HCT116 (cell line): ENCODE results near the gene GRIP1. TPM values are rescaled to one million over a fixed set of nuclear protein-coding genes. Genes with fewer than 3 reads are reported as not detected.

ENCODE experiments used
- ATAC-seq: fragments of 200-7000 bp; cut with Tn5 transposase; 2 replicates; pipeline ENCODE4 v1.9.1; 2020; ENCODE audit warnings: mild to moderate bottlenecking, moderate library complexity
- BruUV-seq: library from RNA; stranded (reverse); fragments of 400-500 nt; replicated peaks from 2 replicates; lab custom pipeline; 2021; lab: Mats Ljungman, UMichigan
- CTCF ChIA-PET: fragments of 300-600 bp; sonication (Branson Sonifier 250); formaldehyde crosslinking; loops from one replicate; lab custom pipeline; 2021; ENCODE audit warnings: antibody characterized with exemption; lab: Charles Lee
- POLR2A ChIA-PET: fragments of 300-600, 350-600 bp; sonication (Branson Sonifier 250); formaldehyde crosslinking; loops from one replicate; lab custom pipeline; 2021; ENCODE audit warnings: antibody characterized with exemption; lab: Charles Lee
- RAD21 ChIA-PET, 2 experiments: fragments of 300-600 bp; sonication (Branson Sonifier 250); formaldehyde crosslinking; loops; one replicate each; lab custom pipeline; 2023; ENCODE audit warnings: low total read pairs in 2 of 2; ENCODE audit not compliant: uncharacterized antibody in 2 of 2, unreplicated experiment in 2 of 2, low non-redundant PET in 1 of 2; lab: Charles Lee
- DNase-seq: peaks from one replicate; pipeline ENCODE4 v3.0.0-alpha.2; 2010; ENCODE audit warnings: low read depth, low spot score
- H2AFZ ChIP-seq: fragments of 200-600 bp; shearing (Covaris generic), sonication (generic); 2 replicates; pipeline ENCODE4 v1.6.1; 2017; ENCODE audit warnings: low read depth, mixed run types, mixed read lengths, antibody characterized with exemption, low read length; ENCODE audit not compliant: poor library complexity, severe bottlenecking
- H3K27ac ChIP-seq: 2 replicates; pipeline ENCODE4 v1.5.1; 2012; ENCODE audit warnings: low read depth, low read length
- H3K27me3 ChIP-seq: fragments of 200-600 bp; sonication (generic); 2 replicates; pipeline ENCODE4 v1.6.1; 2016; ENCODE audit warnings: mixed run types, low read length, mixed read lengths; ENCODE audit not compliant: insufficient read depth
- H3K36me3 ChIP-seq, 2 experiments: fragments of 200-500 bp in 1 of 2; fragments of 200-600 bp in 1 of 2; sonication (Bioruptor generic) in 1 of 2; sonication (generic) in 1 of 2; 2 replicates each; pipeline versions ENCODE4 v1.5.1 to v1.6.1; 2014 to 2016; ENCODE audit warnings: low read length in 2 of 2, inconsistent platforms in 1 of 2, mixed read lengths in 1 of 2, mixed run types in 1 of 2; ENCODE audit not compliant: insufficient read depth in 2 of 2, control insufficient read depth in 1 of 2
- H3K4me1 ChIP-seq, 2 experiments: fragments of 200-600 bp in 1 of 2; sonication (generic) in 1 of 2; 2 replicates each; pipeline versions ENCODE4 v1.5.1 to v1.6.1; 2012 to 2017; ENCODE audit warnings: low read length in 2 of 2, inconsistent platforms in 1 of 2, mild to moderate bottlenecking in 1 of 2, mixed read lengths in 1 of 2, mixed run types in 1 of 2, moderate library complexity in 1 of 2; ENCODE audit not compliant: insufficient read depth in 2 of 2, control insufficient read depth in 1 of 2
- H3K4me2 ChIP-seq: fragments of 200-600 bp; sonication (generic); 2 replicates; pipeline ENCODE4 v1.6.1; 2017; ENCODE audit warnings: mixed run types, low read length, mixed read lengths
- H3K4me3 ChIP-seq, 2 experiments: fragments of 200-600 bp in 1 of 2; sonication (generic) in 1 of 2; replicated peaks in 1 of 2; 2 replicates each; pipeline ENCODE4 v1.5.1; 2011 to 2016; ENCODE audit warnings: low read length in 2 of 2, control low read depth in 1 of 2, low read depth in 1 of 2, mild to moderate bottlenecking in 1 of 2, mixed read lengths in 1 of 2, mixed run types in 1 of 2
- H3K79me2 ChIP-seq: fragments of 200-600 bp; sonication (generic); 2 replicates; pipeline ENCODE4 v1.6.1; 2017; ENCODE audit warnings: mild to moderate bottlenecking, mixed run types, low read length, moderate library complexity, mixed read lengths; ENCODE audit not compliant: insufficient read depth
- H3K9ac ChIP-seq: fragments of 200-600 bp; sonication (generic); 2 replicates; pipeline ENCODE4 v1.6.1; 2016; ENCODE audit warnings: low read length, mixed read lengths
- H3K9me2 ChIP-seq: fragments of 200-600 bp; sonication (generic), shearing (Covaris generic); 2 replicates; pipeline ENCODE4 v1.6.1; 2017; ENCODE audit warnings: mixed run types, mild to moderate bottlenecking, moderate library complexity; ENCODE audit not compliant: insufficient read depth
- H3K9me3 ChIP-seq, 2 experiments: fragments of 200-500 bp in 1 of 2; fragments of 200-600 bp in 1 of 2; sonication (Bioruptor generic) in 1 of 2; sonication (generic) in 1 of 2; 2 replicates each; pipeline ENCODE4 v1.6.1; 2014 to 2017; ENCODE audit warnings: low read length in 2 of 2, mixed read lengths in 2 of 2, inconsistent platforms in 1 of 2, low read depth in 1 of 2, mild to moderate bottlenecking in 1 of 2, mixed run types in 1 of 2, moderate library complexity in 1 of 2; ENCODE audit not compliant: control insufficient read depth in 1 of 2, insufficient read depth in 1 of 2
- H4K20me1 ChIP-seq: fragments of 200-600 bp; sonication (generic), shearing (Covaris generic); 2 replicates; pipeline ENCODE4 v1.6.1; 2017; ENCODE audit warnings: mixed run types, mild to moderate bottlenecking, moderate library complexity; ENCODE audit not compliant: insufficient read depth
- CEBPB ChIP-seq: IDR thresholded peaks from 2 replicates; pipeline ENCODE4 v1.6.1; 2012; ENCODE audit warnings: low read depth
- CTCF ChIP-seq, 3 experiments: fragments of 200-600 bp in 1 of 3; sonication (generic) in 1 of 3; IDR thresholded peaks in 2 of 3; conservative IDR thresholded peaks in 1 of 3; 2 replicates each; pipeline ENCODE4 v1.5.1; 2012 to 2017; ENCODE audit warnings: low read depth in 2 of 3, low read length in 2 of 3, antibody characterized with exemption in 1 of 3, borderline replicate concordance in 1 of 3, control low read depth in 1 of 3, mild to moderate bottlenecking in 1 of 3, mixed read lengths in 1 of 3, mixed run types in 1 of 3, moderate library complexity in 1 of 3; ENCODE audit not compliant: insufficient read depth in 1 of 3
- EGR1 ChIP-seq: IDR thresholded peaks from 2 replicates; pipeline ENCODE4 v1.6.1; 2012; ENCODE audit warnings: low read depth
- ELF1 ChIP-seq: IDR thresholded peaks from 2 replicates; pipeline ENCODE4 v1.6.1; 2012; ENCODE audit warnings: low read depth, borderline replicate concordance
- EZH2 ChIP-seq: fragments of 200-600 bp; sonication (generic); IDR thresholded peaks from 2 replicates; pipeline ENCODE4 v1.6.1; 2017; ENCODE audit warnings: antibody characterized with exemption, mixed run types
- EZH2phosphoT487 ChIP-seq: fragments of 200-600 bp; IDR thresholded peaks from 2 replicates; pipeline ENCODE4 v1.6.1; 2018; ENCODE audit warnings: antibody characterized with exemption, borderline replicate concordance
- FOSL1 ChIP-seq: IDR thresholded peaks from 2 replicates; pipeline ENCODE4 v1.6.1; 2012; ENCODE audit warnings: low read depth
- JUND ChIP-seq: IDR thresholded peaks from 2 replicates; pipeline ENCODE4 v1.6.1; 2012
- POLR2AphosphoS5 ChIP-seq: IDR thresholded peaks from 2 replicates; pipeline ENCODE4 v1.6.1; 2011; ENCODE audit warnings: mild to moderate bottlenecking, low read depth, low read length, moderate library complexity
- REST ChIP-seq: IDR thresholded peaks from 2 replicates; pipeline ENCODE4 v1.6.1; 2012; ENCODE audit warnings: low read depth
- SIN3A ChIP-seq: IDR thresholded peaks from 2 replicates; pipeline ENCODE4 v1.6.1; 2012; ENCODE audit warnings: low read depth
- SRF ChIP-seq: IDR thresholded peaks from 2 replicates; pipeline ENCODE4 v1.6.1; 2012; ENCODE audit warnings: low read depth
- intact Hi-C: fragments of 100-400 bp; cut with micrococcal nuclease; formaldehyde crosslinking; loops from 2 replicates; pipeline ENCODE4 v1.10.0; 2022
- total RNA-seq: library from RNA; stranded (reverse); gene quantifications from one replicate; pipeline ENCODE4 v1.2.1, GENCODE V29; 2021; ENCODE audit not compliant: unreplicated experiment
- TF ChIP-seq, protein P1 (sequence below): IDR thresholded peaks from 2 replicates; pipeline ENCODE4 v1.6.1; 2011; ENCODE audit warnings: mild to moderate bottlenecking, low read length, moderate library complexity; ENCODE audit not compliant: insufficient replicate concordance; ENCODE audit errors: extremely low read depth

The GRIP1 gene
- total RNA-seq, 1 experiment from 2014 or later, result not detected

- no peaks in the 10 kb centered on the region for H3K79me2 ChIP-seq
- no peak overlapping the region for H3K9ac ChIP-seq
- H3K4me3 ChIP-seq, result no peak overlapping the region
- ChIA-PET POLR2A (no interaction called here), CTCF (no interaction called here), RAD21 (no interaction called here)
- H3K4me1 ChIP-seq, result no peaks in the 10 kb centered on the region
- H4K20me1 ChIP-seq, result no peaks in the 10 kb centered on the region
- ATAC-seq (no peak), DNase-seq (no peak)
- intact Hi-C loops, result no loop called here
- TF ChIP-seq, protein P1, sequence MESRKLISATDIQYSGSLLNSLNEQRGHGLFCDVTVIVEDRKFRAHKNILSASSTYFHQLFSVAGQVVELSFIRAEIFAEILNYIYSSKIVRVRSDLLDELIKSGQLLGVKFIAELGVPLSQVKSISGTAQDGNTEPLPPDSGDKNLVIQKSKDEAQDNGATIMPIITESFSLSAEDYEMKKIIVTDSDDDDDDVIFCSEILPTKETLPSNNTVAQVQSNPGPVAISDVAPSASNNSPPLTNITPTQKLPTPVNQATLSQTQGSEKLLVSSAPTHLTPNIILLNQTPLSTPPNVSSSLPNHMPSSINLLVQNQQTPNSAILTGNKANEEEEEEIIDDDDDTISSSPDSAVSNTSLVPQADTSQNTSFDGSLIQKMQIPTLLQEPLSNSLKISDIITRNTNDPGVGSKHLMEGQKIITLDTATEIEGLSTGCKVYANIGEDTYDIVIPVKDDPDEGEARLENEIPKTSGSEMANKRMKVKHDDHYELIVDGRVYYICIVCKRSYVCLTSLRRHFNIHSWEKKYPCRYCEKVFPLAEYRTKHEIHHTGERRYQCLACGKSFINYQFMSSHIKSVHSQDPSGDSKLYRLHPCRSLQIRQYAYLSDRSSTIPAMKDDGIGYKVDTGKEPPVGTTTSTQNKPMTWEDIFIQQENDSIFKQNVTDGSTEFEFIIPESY, result no peak
- TF ChIP-seq EGR1, result no peak
- no peak for TF ChIP-seq ELF1
- TF ChIP-seq JUND, result no peak
- TF ChIP-seq FOSL1, result no peak
- TF ChIP-seq CTCF (IDR thresholded peaks at IDR 0.05 in 2 of 3, conservative IDR thresholded peaks at IDR 0.05 in 1 of 3; ENCODE audit: borderline replicate concordance in 1 of 3, insufficient read depth in 1 of 3, low read depth in 2 of 3, low read length in 2 of 3), result no peak
- no peak for TF ChIP-seq POLR2AphosphoS5
- no peak for TF ChIP-seq CEBPB
- no peak for TF ChIP-seq SRF
- no peak for TF ChIP-seq EZH2
- no peak for TF ChIP-seq EZH2phosphoT487
- TF ChIP-seq REST, result no peak
- TF ChIP-seq SIN3A, result no peak
- peaks cover 39% of the 10 kb centered on the region for H3K27me3 ChIP-seq
- no peak overlapping the region for H3K4me2 ChIP-seq
- no peak overlapping the region for H2AFZ ChIP-seq
- no peaks in the 10 kb centered on the region for H3K36me3 ChIP-seq
- H3K9me3 ChIP-seq, result no peaks in the 10 kb centered on the region
- BruUV-seq, result no TSS peak
- no peak overlapping the region for H3K27ac ChIP-seq
- no peaks in the 10 kb centered on the region for H3K9me2 ChIP-seq
Measured at GRCh38 chr12:66627270-66627987, 51.4 kb downstream of the GRIP1 start.
